Endothelial cell of umbilical vein (primary cell): Measurements from ENCODE around the gene NCF1. TPM values are rescaled to one million over a fixed set of nuclear protein-coding genes. Genes with fewer than 3 reads are reported as not detected.
"Not testable (repeated sequence)": the region's sequence is repeated elsewhere in the genome, so short reads cannot be mapped to it uniquely, and the experiment has no call there.

Experiments
- BruUV-seq: library from RNA; stranded (reverse); fragments of 400-500 nt; replicated peaks from 2 replicates; lab custom pipeline; 2021; lab: Mats Ljungman, UMichigan
- CTCF ChIA-PET: fragments of 300-600, 350-600 bp; sonication (Branson Sonifier 250); formaldehyde crosslinking; loops from one replicate; lab custom pipeline; 2021; ENCODE audit warnings: antibody characterized with exemption, inconsistent platforms; lab: Charles Lee
- POLR2A ChIA-PET: fragments of 300-600, 350-600 bp; sonication (Branson Sonifier 250); formaldehyde crosslinking; loops from one replicate; lab custom pipeline; 2021; ENCODE audit warnings: antibody characterized with exemption, inconsistent platforms; lab: Charles Lee
- DNase-seq: peaks from one replicate; pipeline ENCODE4 v3.0.0-alpha.2; 2011; ENCODE audit warnings: low read depth, low spot score
- FAIRE-seq: peaks from 2 replicates; lab custom pipeline; 2011; peaks lifted over from hg19 to GRCh38; lab: Jason Lieb, UNC
- H2AFZ ChIP-seq: 2 replicates; pipeline ENCODE4 v1.6.0; 2012; ENCODE audit warnings: low read depth, low read length, control low read depth, inconsistent platforms
- H3K27ac ChIP-seq: 2 replicates; pipeline ENCODE4 v1.5.1; 2011; ENCODE audit warnings: low read depth, mild to moderate bottlenecking, control low read depth, low read length, moderate library complexity; ENCODE audit not compliant: insufficient read depth
- H3K27me3 ChIP-seq, 2 experiments: 2 replicates each; pipeline versions ENCODE4 v1.6.0 to v1.6.1; 2011; ENCODE audit warnings: low read length in 2 of 2, mixed read lengths in 1 of 2; ENCODE audit not compliant: control insufficient read depth in 2 of 2, insufficient read depth in 2 of 2
- H3K36me3 ChIP-seq, 2 experiments: 2 replicates in 1 of 2; 3 replicates in 1 of 2; pipeline ENCODE4 v1.5.1; 2011; ENCODE audit warnings: low read length in 2 of 2, mild to moderate bottlenecking in 1 of 2, moderate library complexity in 1 of 2; ENCODE audit not compliant: control insufficient read depth in 2 of 2, insufficient read depth in 2 of 2; ENCODE audit errors: extremely low read depth in 1 of 2
- H3K4me1 ChIP-seq: 3 replicates; pipeline ENCODE4 v1.5.1; 2011; ENCODE audit warnings: mild to moderate bottlenecking, low read length; ENCODE audit not compliant: control insufficient read depth, insufficient read depth; ENCODE audit errors: extremely low read depth
- H3K4me2 ChIP-seq: 2 replicates; pipeline ENCODE4 v1.6.1; 2011; ENCODE audit warnings: low read length, control low read depth, mixed read lengths; ENCODE audit not compliant: insufficient read depth
- H3K4me3 ChIP-seq, 3 experiments: fragments of 200-600 bp in 1 of 3; sonication (generic), shearing (Covaris generic) in 1 of 3; replicated peaks in 1 of 3; 2 replicates each; pipeline ENCODE4 v1.5.1; 2011 to 2016; ENCODE audit warnings: control low read depth in 3 of 3, low read length in 3 of 3, mild to moderate bottlenecking in 2 of 3, inconsistent platforms in 1 of 3, low read depth in 1 of 3, moderate library complexity in 1 of 3; ENCODE audit not compliant: insufficient read depth in 1 of 3
- H3K79me2 ChIP-seq: 2 replicates; pipeline ENCODE4 v1.6.0; 2012; ENCODE audit warnings: low read length, inconsistent platforms; ENCODE audit not compliant: control insufficient read depth, insufficient read depth
- H3K9ac ChIP-seq: replicated peaks from 2 replicates; pipeline ENCODE3; 2011; ENCODE audit warnings: low read length, control low read depth; ENCODE audit not compliant: insufficient read depth; ENCODE audit errors: extremely low read depth
- H3K9me1 ChIP-seq: replicated peaks from 3 replicates; pipeline ENCODE4 v1.6.0; 2011; ENCODE audit warnings: mild to moderate bottlenecking, low read length; ENCODE audit not compliant: control insufficient read depth, insufficient read depth; ENCODE audit errors: extremely low read depth
- H3K9me3 ChIP-seq: replicated peaks from 2 replicates; pipeline ENCODE4 v1.5.1; 2012; ENCODE audit warnings: low read length, inconsistent platforms; ENCODE audit not compliant: control insufficient read depth, insufficient read depth
- H4K20me1 ChIP-seq: replicated peaks from 2 replicates; pipeline ENCODE3; 2011; ENCODE audit warnings: mild to moderate bottlenecking, low read length; ENCODE audit not compliant: control insufficient read depth, insufficient read depth; ENCODE audit errors: extremely low read depth
- dilution Hi-C: fragments of 300-500 bp; cut with MboI; formaldehyde crosslinking; loops from one replicate; pipeline ENCODE4 v1.15.0; 2019; ENCODE audit warnings: low sequenced_read_pairs; ENCODE audit not compliant: extremely low pct_ligation_motif_present
- intact Hi-C: fragments of 100-400 bp; cut with micrococcal nuclease; formaldehyde crosslinking; loops from one replicate; pipeline ENCODE4 v1.10.0; 2022
- polyA plus RNA-seq, 4 experiments: library from polyadenylated mRNA; depleted of rRNA in 3 of 4; stranded (reverse) in 3 of 4; unstranded in 1 of 4; fragments of >200 nt; gene quantifications; 2 replicates each; pipeline versions ENCODE4 v1.2.1 to v1.2.3, GENCODE V29; 2011 to 2012; ENCODE audit warnings: missing spikeins in 1 of 4
- total RNA-seq: library from RNA; stranded (reverse); gene quantifications from 2 replicates; pipeline ENCODE4 v1.2.3, GENCODE V29; 2021

Gene NCF1
- total and polyA plus RNA-seq, 2 donors (not counting 3 experiments of a cell fraction or from before 2014, with no cell fraction given) = not detected

- POLR2A ChIA-PET, H4K20me1 ChIP-seq, H3K36me3 ChIP-seq, H3K9ac ChIP-seq, BruUV-seq, H3K4me2 ChIP-seq, H3K79me2 ChIP-seq, dilution Hi-C loops, H3K4me1 ChIP-seq, DNase-seq, H3K9me1 ChIP-seq, intact Hi-C loops, FAIRE-seq, H3K9me3 ChIP-seq, CTCF ChIA-PET, H3K27me3 ChIP-seq, H3K27ac ChIP-seq, H2AFZ ChIP-seq, H3K4me3 ChIP-seq: not testable (repeated sequence)
Measured at GRCh38 chr7:74758268-74758667, 15.5 kb upstream of the NCF1 start.

- H3K9me3 ChIP-seq, CTCF ChIA-PET, BruUV-seq, H3K27ac ChIP-seq, H3K4me3 ChIP-seq, H3K79me2 ChIP-seq, intact Hi-C loops, H3K4me1 ChIP-seq, H3K9ac ChIP-seq, H3K36me3 ChIP-seq, H3K9me1 ChIP-seq, H4K20me1 ChIP-seq, FAIRE-seq, H3K27me3 ChIP-seq, dilution Hi-C loops, H3K4me2 ChIP-seq, POLR2A ChIA-PET, H2AFZ ChIP-seq, DNase-seq: not testable (repeated sequence)
Measured at GRCh38 chr7:74758982-74759381, 14.8 kb upstream of the NCF1 start.

- H3K36me3 ChIP-seq, dilution Hi-C loops, H3K79me2 ChIP-seq, intact Hi-C loops, H3K9me3 ChIP-seq, H3K4me1 ChIP-seq, FAIRE-seq, H3K9me1 ChIP-seq, CTCF ChIA-PET, DNase-seq, H3K4me2 ChIP-seq, H3K27ac ChIP-seq, H2AFZ ChIP-seq, POLR2A ChIA-PET, H3K27me3 ChIP-seq, H3K4me3 ChIP-seq, H3K9ac ChIP-seq, H4K20me1 ChIP-seq: not testable (repeated sequence)
- TSS peak; percentile 5 for BruUV-seq
Measured at GRCh38 chr7:74765205-74765918, 8.4 kb upstream of the NCF1 start.

- dilution Hi-C loops, H3K9me1 ChIP-seq: not testable (repeated sequence)
Measured at GRCh38 chr7:74766509-74766908, 7.3 kb upstream of the NCF1 start.

More at GRCh38 chr7:74766509-74766908, 7.3 kb upstream of the NCF1 start:
- H3K9me3 ChIP-seq, intact Hi-C loops, H3K79me2 ChIP-seq, FAIRE-seq, H3K36me3 ChIP-seq, CTCF ChIA-PET, H2AFZ ChIP-seq, BruUV-seq, H3K27ac ChIP-seq, H3K4me2 ChIP-seq, H3K4me3 ChIP-seq, POLR2A ChIA-PET, H4K20me1 ChIP-seq, H3K4me1 ChIP-seq, H3K9ac ChIP-seq, DNase-seq, H3K27me3 ChIP-seq: not testable (repeated sequence)
